H9 (cell line): ENCODE measurements around the gene ANK3. TPM values are rescaled to one million over a fixed set of nuclear protein-coding genes. Genes with fewer than 3 reads are reported as not detected.

Experiments used
- DNase-seq: peaks from one replicate; pipeline ENCODE4 v3.0.0-alpha.2; 2017
- H2AFZ ChIP-seq: one replicate; pipeline ENCODE4 v1.6.1; 2013; ENCODE audit warnings: mild to moderate bottlenecking, low read length, control low read depth, moderate library complexity
- H2AK5ac ChIP-seq: 2 replicates; pipeline ENCODE4 v1.6.1; 2013; ENCODE audit warnings: low read length, control low read depth, mixed read lengths; ENCODE audit not compliant: insufficient read length
- H2BK120ac ChIP-seq: one replicate; pipeline ENCODE4 v1.6.1; 2013; ENCODE audit warnings: low read depth, mild to moderate bottlenecking, low read length, control low read depth, inconsistent platforms; ENCODE audit not compliant: poor library complexity, severe bottlenecking
- H2BK12ac ChIP-seq: 2 replicates; pipeline ENCODE4 v1.6.1; 2013; ENCODE audit warnings: low read length, control low read depth, mixed read lengths, low read depth; ENCODE audit not compliant: insufficient read length
- H2BK15ac ChIP-seq: 2 replicates; pipeline ENCODE4 v1.6.1; 2013; ENCODE audit warnings: low read depth, low read length, control low read depth
- H2BK20ac ChIP-seq: one replicate; pipeline ENCODE4 v1.6.1; 2013; ENCODE audit warnings: low read depth, mild to moderate bottlenecking, low read length, control low read depth, inconsistent platforms; ENCODE audit not compliant: poor library complexity, severe bottlenecking
- H2BK5ac ChIP-seq: 2 replicates; pipeline ENCODE4 v1.6.1; 2013; ENCODE audit warnings: low read length, control low read depth, mixed read lengths; ENCODE audit not compliant: insufficient read length
- H3K14ac ChIP-seq: 2 replicates; pipeline ENCODE4 v1.6.1; 2013; ENCODE audit warnings: low read length, control low read depth; ENCODE audit not compliant: insufficient read depth
- H3K18ac ChIP-seq: 2 replicates; pipeline ENCODE4 v1.6.1; 2013; ENCODE audit warnings: low read depth, mild to moderate bottlenecking, mixed read lengths, low read length, control low read depth; ENCODE audit not compliant: insufficient read length
- H3K23ac ChIP-seq: 2 replicates; pipeline ENCODE4 v1.6.1; 2013; ENCODE audit warnings: low read length, control low read depth, mixed read lengths, low read depth; ENCODE audit not compliant: insufficient read length
- H3K23me2 ChIP-seq: 2 replicates; pipeline ENCODE4 v1.6.1; 2013; ENCODE audit warnings: low read depth, mild to moderate bottlenecking, mixed read lengths, low read length, control low read depth; ENCODE audit not compliant: insufficient read length, poor library complexity, severe bottlenecking
- H3K27ac ChIP-seq: 2 replicates; pipeline ENCODE4 v1.5.1; 2013; ENCODE audit warnings: low read length, control low read depth, mixed read lengths, low read depth; ENCODE audit not compliant: insufficient read length
- H3K27me3 ChIP-seq: 2 replicates; pipeline ENCODE4 v1.6.1; 2013; ENCODE audit warnings: low read length, control low read depth, inconsistent platforms; ENCODE audit not compliant: insufficient read depth
- H3K4ac ChIP-seq: 2 replicates; pipeline ENCODE4 v1.6.1; 2013; ENCODE audit warnings: low read depth, mild to moderate bottlenecking, control low read depth, inconsistent platforms, low read length, moderate library complexity
- H3K4me1 ChIP-seq: 2 replicates; pipeline ENCODE4 v1.6.1; 2013; ENCODE audit warnings: low read length, control low read depth, inconsistent platforms; ENCODE audit not compliant: insufficient read depth
- H3K4me2 ChIP-seq: 2 replicates; pipeline ENCODE4 v1.6.1; 2013; ENCODE audit warnings: low read length, control low read depth, mixed read lengths; ENCODE audit not compliant: insufficient read length, insufficient read depth
- H3K56ac ChIP-seq: 2 replicates; pipeline ENCODE4 v1.6.1; 2013; ENCODE audit warnings: low read depth, mild to moderate bottlenecking, mixed read lengths, low read length, control low read depth; ENCODE audit not compliant: insufficient read length
- H3K79me1 ChIP-seq: 2 replicates; pipeline ENCODE4 v1.6.1; 2013; ENCODE audit warnings: low read depth, mild to moderate bottlenecking, moderate library complexity, low read length, control low read depth, inconsistent platforms; ENCODE audit not compliant: insufficient read depth, poor library complexity, severe bottlenecking
- H3K79me2 ChIP-seq: 2 replicates; pipeline ENCODE4 v1.6.1; 2013; ENCODE audit warnings: low read length, control low read depth, inconsistent platforms; ENCODE audit not compliant: insufficient read depth
- H3K9ac ChIP-seq: 2 replicates; pipeline ENCODE4 v1.6.1; 2013; ENCODE audit warnings: low read length, control low read depth, mixed read lengths; ENCODE audit not compliant: insufficient read length; ENCODE audit errors: extremely low read depth
- H3K9me3 ChIP-seq: one replicate; pipeline ENCODE4 v1.6.1; 2013; ENCODE audit warnings: low read depth, low read length, inconsistent platforms; ENCODE audit not compliant: control insufficient read depth
- H3T11ph ChIP-seq: one replicate; pipeline ENCODE4 v1.6.1; 2013; ENCODE audit warnings: mild to moderate bottlenecking, low read length, control low read depth, inconsistent platforms
- H4K20me1 ChIP-seq: one replicate; pipeline ENCODE4 v1.6.1; 2013; ENCODE audit not compliant: control insufficient read depth, insufficient read length, insufficient read depth
- H4K5ac ChIP-seq: 2 replicates; pipeline ENCODE4 v1.6.1; 2013; ENCODE audit warnings: low read depth, mild to moderate bottlenecking, mixed read lengths, low read length, control low read depth; ENCODE audit not compliant: insufficient read length
- H4K8ac ChIP-seq: replicated peaks from 2 replicates; pipeline ENCODE4 v1.6.1; 2013; ENCODE audit warnings: low read length, control low read depth, mixed read lengths, low read depth; ENCODE audit not compliant: insufficient read length
- H4K91ac ChIP-seq: 2 replicates; pipeline ENCODE4 v1.6.1; 2013; ENCODE audit warnings: low read depth, mild to moderate bottlenecking, moderate library complexity, mixed read lengths, low read length, control low read depth; ENCODE audit not compliant: insufficient read length
- H3K27ac Mint-ChIP-seq, 3 experiments: 2 replicates in 2 of 3; 3 replicates in 1 of 3; pipeline ENCODE4 v1.8.0; 2020 to 2021; ENCODE audit warnings: mixed read lengths in 3 of 3, mild to moderate bottlenecking in 1 of 3, moderate library complexity in 1 of 3
- H3K27me3 Mint-ChIP-seq: 2 replicates; pipeline ENCODE4 v1.8.0; 2021; ENCODE audit warnings: low read depth, mild to moderate bottlenecking, moderate library complexity, mixed read lengths
- H3K36me3 Mint-ChIP-seq, 3 experiments: 2 replicates in 2 of 3; 3 replicates in 1 of 3; pipeline ENCODE4 v1.8.0; 2020 to 2021; ENCODE audit warnings: low read depth in 3 of 3, mixed read lengths in 3 of 3; ENCODE audit not compliant: insufficient read depth in 1 of 3
- H3K4me1 Mint-ChIP-seq, 2 experiments: 2 replicates each; pipeline ENCODE4 v1.8.0; 2020; ENCODE audit warnings: mixed read lengths in 2 of 2
- H3K4me3 Mint-ChIP-seq, 2 experiments: 2 replicates in 1 of 2; 3 replicates in 1 of 2; pipeline ENCODE4 v1.8.0; 2020 to 2021; ENCODE audit warnings: mild to moderate bottlenecking in 2 of 2, mixed read lengths in 2 of 2, moderate library complexity in 1 of 2
- H3K9me3 Mint-ChIP-seq, 2 experiments: 2 replicates in 1 of 2; 3 replicates in 1 of 2; pipeline ENCODE4 v1.8.0; 2020; ENCODE audit warnings: mild to moderate bottlenecking in 2 of 2, mixed read lengths in 2 of 2, moderate library complexity in 1 of 2
- CTCF ChIP-seq: fragments of 200-600 bp; sonication (generic); conservative IDR thresholded peaks from 3 replicates; pipeline ENCODE4 v1.8.0; 2021; ENCODE audit warnings: antibody characterized with exemption, mild to moderate bottlenecking
- WGBS: extraction: QIAGEN DNeasy Blood & Tissue Kit; methylation state at CpG from one replicate; pipeline ENCODE4 v1.1.7; 2013; ENCODE audit warnings: missing lambda C conversion rate, low lambda C conversion rate, mixed read lengths; ENCODE audit not compliant: insufficient read length; ENCODE audit errors: extremely low coverage; 5-methylcytosine and 5-hydroxymethylcytosine counted together
- total RNA-seq: library from RNA; stranded (reverse); gene quantifications from 2 replicates; pipeline ENCODE4 v1.2.1, GENCODE V29; 2021

The ANK3 gene
- total RNA-seq, 1 experiment from 2014 or later, result 59.6 TPM

- no peaks in the 10 kb centered on the region for H3K23me2 ChIP-seq
- no CpG with 5 or more reads among the region's 5 CpGs for WGBS
- H3T11ph ChIP-seq, result no peak overlapping the region
- H4K5ac ChIP-seq, result no peak overlapping the region
- H4K8ac ChIP-seq, result no peak overlapping the region
- H2AK5ac ChIP-seq, result no peak overlapping the region
- no peak overlapping the region for H3K23ac ChIP-seq
- H3K18ac ChIP-seq, result no peak overlapping the region
- H3K56ac ChIP-seq, result no peak overlapping the region
- no peaks in the 10 kb centered on the region for H4K20me1 ChIP-seq
- no peak overlapping the region for H2BK120ac ChIP-seq
- Mint-ChIP-seq H3K36me3 (no peaks in the 10 kb centered on the region), H3K4me1 (peaks cover 15 to 24% of the 10 kb centered on the region in 2 experiments), H3K9me3 (no peaks in the 10 kb centered on the region), H3K27ac (no peak overlapping the region), H3K4me3 (no peak overlapping the region), H3K27me3 (peaks cover 44% of the 10 kb centered on the region)
- H3K4ac ChIP-seq, result no peak overlapping the region
- H2BK5ac ChIP-seq, result no peak overlapping the region
- no peak overlapping the region for H2AFZ ChIP-seq
- no peaks in the 10 kb centered on the region for H3K9me3 ChIP-seq
- no peak for TF ChIP-seq CTCF
- H3K27me3 ChIP-seq, result peaks cover 13% of the 10 kb centered on the region; the same call in 1 of the 2 replicates
- H3K4me2 ChIP-seq, result no peak overlapping the region
- H4K91ac ChIP-seq, result no peak overlapping the region
- no peak overlapping the region for H2BK12ac ChIP-seq
- H2BK20ac ChIP-seq, result no peak overlapping the region
- no peaks in the 10 kb centered on the region for H3K79me1 ChIP-seq
- H2BK15ac ChIP-seq, result no peak overlapping the region
- peaks cover 2% of the 10 kb centered on the region; the same call in 1 of the 2 replicates for H3K4me1 ChIP-seq
- no peak overlapping the region for H3K14ac ChIP-seq
- H3K9ac ChIP-seq, result no peak overlapping the region
- no peak overlapping the region for H3K27ac ChIP-seq
- no peaks in the 10 kb centered on the region for H3K79me2 ChIP-seq
- no peak for DNase-seq
These were observed 33.1 kb upstream of the ANK3 start for GRCh38 chr10:60422809-60423208.
